NOMO-1 (cell line): Measurements from ENCODE around the gene DIP2A.

Experiments
- DNase-seq, 2 experiments: peaks; one replicate each; lab custom pipeline; 2025; ENCODE audit not compliant: unreplicated experiment in 2 of 2; lab: John Stamatoyannopoulos, UW

Gene DIP2A

DNA sequence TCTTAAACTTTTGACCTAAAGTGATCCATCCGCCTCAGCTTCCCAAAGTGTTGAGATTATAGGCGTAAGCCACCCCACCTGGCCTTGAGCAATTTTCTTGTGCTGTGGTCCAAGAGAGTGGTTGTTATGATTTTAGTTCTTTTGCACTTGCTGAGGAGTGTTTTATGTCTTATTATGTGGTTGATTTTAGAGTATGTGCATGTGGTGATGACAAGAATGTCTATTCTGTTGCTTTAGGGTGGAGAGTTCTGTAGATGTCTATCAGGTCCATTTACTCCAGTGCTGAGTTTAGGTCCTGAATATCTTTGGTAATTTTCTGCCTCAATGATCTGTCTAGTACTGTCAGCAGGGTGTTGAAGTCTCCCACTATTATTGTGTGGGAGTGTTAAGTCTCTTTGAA is 157.4 kb downstream of the DIP2A start:
- DNase-seq, result no peak

DNA sequence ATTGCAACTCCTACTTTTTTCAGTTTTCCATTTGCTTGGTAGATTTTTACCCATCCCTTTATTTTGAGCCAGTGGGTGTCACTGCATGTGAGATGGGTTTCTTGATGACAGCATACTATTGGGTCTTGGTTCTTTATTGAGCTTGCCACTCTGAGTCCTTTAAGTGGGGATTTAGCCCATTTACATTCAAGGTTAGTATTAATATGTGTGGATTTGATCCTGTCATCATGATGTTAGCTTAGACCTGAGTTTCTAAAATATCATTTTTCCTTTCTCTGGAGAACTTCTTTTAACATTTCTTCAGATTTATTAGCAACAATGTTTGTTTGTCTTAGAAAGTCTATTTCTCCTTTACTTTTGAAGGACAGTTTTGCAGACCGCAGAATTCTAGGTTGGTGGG is 158.0 kb downstream of the DIP2A start:
- DNase-seq, result no peak

DNA sequence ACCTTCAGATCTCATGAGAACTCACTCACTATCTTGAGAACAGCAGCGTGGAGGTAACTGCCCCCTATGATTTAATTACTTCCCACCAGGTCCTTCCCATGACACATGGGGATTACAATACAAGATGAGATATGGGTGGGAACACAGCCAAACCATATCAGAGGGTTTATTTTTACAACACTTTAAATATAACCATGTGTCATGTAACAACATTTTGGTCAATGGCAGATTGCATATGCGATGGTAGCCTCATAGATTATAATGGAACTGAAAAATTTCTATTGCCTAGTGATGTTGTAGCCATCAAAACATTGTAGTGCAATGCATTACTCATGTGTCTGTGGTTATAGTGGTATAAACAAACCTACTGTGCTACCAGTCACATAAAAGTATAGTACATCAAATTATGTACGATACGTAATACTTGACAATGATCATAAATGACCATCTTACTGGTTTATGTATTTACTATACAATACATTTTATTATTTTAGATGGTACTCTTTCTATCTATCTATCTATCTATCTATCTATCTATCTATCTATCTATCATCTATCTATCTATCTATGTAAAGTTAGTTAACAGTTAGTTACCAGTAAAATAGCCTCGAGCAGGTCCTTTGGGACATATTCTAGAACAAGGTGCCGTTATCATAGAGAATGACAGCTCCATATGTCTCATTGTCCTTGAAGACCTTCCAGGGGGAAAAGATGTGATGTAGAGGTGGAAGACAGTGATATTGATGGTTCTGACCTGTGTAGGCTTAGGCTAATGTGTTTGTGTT is 158.8 kb downstream of the DIP2A start:
- no peak for DNase-seq

DNA sequence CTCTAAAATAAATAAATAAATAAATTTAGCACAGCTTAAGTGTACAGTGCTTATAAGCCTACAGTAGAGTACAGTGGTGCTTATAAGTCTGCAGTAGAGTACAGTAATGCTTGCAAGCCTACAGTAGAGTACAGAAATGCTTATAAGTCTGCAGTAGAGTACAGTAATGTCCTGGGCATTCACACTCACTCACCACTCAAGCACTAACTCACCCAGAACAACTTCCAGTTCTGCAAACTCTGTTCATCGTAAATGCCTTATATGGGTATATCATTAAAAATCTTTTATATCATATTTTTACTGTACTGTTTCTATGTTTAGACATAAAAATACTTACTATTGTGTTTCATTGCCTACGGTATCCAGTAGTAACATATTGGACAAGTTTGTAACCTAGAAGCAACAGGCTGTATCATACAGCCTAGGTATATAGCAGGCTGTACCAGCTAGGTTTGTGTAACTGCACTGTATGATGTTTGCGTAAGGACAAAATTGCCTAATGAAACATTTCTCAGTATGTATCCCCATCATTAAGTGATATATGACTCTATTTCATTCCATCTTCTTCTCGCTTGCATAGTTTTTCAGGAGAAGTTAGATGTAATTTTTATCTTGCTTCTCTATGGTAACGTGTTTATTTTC is 160.2 kb downstream of the DIP2A start:
- peak in 1 of 2 experiments; percentile 43 for DNase-seq
